Subcutaneous abdominal adipose tissue (tissue), 5 donors: ENCODE measurements around the gene ADSL.

ENCODE experiments used
- H3K27ac ChIP-seq: one replicate; pipeline ENCODE4 v1.7.0; 2013; ENCODE audit warnings: low read depth, mild to moderate bottlenecking, inconsistent platforms, low read length, moderate library complexity
- H3K27me3 ChIP-seq, 5 donors: one replicate each; pipeline ENCODE4 v1.7.0; 2013; ENCODE audit warnings: low read length in 5 of 5, inconsistent platforms in 1 of 5; ENCODE audit not compliant: control insufficient read depth in 5 of 5, insufficient read depth in 4 of 5
- H3K36me3 ChIP-seq, 5 donors: one replicate each; pipeline ENCODE4 v1.7.0; 2013; ENCODE audit warnings: low read length in 5 of 5; ENCODE audit not compliant: control insufficient read depth in 5 of 5, insufficient read depth in 5 of 5
- H3K4me1 ChIP-seq, 5 donors: one replicate each; pipeline ENCODE4 v1.7.0; 2013; ENCODE audit warnings: low read length in 5 of 5, mild to moderate bottlenecking in 3 of 5, moderate library complexity in 1 of 5; ENCODE audit not compliant: control insufficient read depth in 5 of 5, insufficient read depth in 5 of 5
- H3K4me3 ChIP-seq, 5 donors: one replicate each; pipeline ENCODE4 v1.7.0; 2013; ENCODE audit warnings: low read length in 5 of 5, low read depth in 1 of 5
- H3K9ac ChIP-seq, 5 donors: one replicate each; pipeline ENCODE4 v1.7.0; 2013; ENCODE audit warnings: low read length in 5 of 5, mild to moderate bottlenecking in 4 of 5, moderate library complexity in 3 of 5
- H3K9me3 ChIP-seq, 5 donors: one replicate each; pipeline ENCODE4 v1.7.0; 2013; ENCODE audit warnings: low read length in 5 of 5; ENCODE audit not compliant: control insufficient read depth in 5 of 5
- donor health status: healthy.
- donor health status: healthy.
- donor health status: healthy.
- donor health status: healthy.
- donor health status: healthy.

ADSL gene

DNA sequence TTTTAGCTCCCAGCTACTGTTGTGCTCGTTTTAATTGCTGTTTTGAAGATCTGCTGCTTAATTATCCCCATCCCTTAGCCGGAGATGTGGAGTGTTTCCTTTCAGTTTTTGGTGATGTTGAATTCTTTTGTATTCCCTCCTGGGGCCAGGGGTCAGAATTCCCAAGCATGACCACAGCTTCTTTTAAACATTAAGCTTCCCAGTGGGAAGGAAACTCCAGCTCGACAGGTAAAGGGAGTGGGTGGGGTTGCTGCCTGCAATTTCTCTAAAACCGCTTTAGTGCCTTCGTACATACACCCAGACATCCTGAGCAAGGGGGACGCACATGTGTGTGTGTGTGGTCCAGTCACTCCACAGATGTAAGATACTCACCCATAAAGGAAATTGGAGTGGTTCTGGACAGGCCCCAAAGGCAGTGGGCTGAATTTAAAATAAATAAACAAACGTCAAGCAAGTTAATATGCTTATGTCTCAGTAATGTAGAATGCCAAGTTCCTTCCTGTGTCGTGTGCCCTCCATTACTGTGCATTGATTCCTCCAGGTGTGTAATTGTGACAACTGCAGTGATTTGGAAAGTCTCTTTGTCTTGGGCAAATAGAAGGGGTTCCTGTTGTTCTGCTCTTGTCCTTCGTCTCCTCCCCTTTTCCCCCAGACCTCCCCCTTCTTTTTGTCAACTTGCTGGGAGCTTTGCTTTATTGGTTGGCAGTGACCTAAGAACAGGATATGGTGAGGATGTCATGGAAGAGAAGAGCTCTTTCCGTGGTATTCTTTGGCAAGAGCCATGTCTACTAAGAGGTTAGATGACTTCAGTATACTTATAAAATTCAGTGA lies 19.2 kb upstream of the ADSL start:
- H3K4me1 ChIP-seq: peaks cover 0 to 35% (median 3%) of the 10 kb centered on the region in 5 donors
- H3K4me3 ChIP-seq: no peak overlapping the region
- H3K9me3 ChIP-seq: no peaks in the 10 kb centered on the region
- peaks cover 12 to 39% (median 28%) of the 10 kb centered on the region in 5 donors for H3K36me3 ChIP-seq
- no peaks in the 10 kb centered on the region for H3K27me3 ChIP-seq
- H3K27ac ChIP-seq: no peak overlapping the region
- H3K9ac ChIP-seq: peak overlapping the region in 1 of 5 donors; percentile 24

DNA sequence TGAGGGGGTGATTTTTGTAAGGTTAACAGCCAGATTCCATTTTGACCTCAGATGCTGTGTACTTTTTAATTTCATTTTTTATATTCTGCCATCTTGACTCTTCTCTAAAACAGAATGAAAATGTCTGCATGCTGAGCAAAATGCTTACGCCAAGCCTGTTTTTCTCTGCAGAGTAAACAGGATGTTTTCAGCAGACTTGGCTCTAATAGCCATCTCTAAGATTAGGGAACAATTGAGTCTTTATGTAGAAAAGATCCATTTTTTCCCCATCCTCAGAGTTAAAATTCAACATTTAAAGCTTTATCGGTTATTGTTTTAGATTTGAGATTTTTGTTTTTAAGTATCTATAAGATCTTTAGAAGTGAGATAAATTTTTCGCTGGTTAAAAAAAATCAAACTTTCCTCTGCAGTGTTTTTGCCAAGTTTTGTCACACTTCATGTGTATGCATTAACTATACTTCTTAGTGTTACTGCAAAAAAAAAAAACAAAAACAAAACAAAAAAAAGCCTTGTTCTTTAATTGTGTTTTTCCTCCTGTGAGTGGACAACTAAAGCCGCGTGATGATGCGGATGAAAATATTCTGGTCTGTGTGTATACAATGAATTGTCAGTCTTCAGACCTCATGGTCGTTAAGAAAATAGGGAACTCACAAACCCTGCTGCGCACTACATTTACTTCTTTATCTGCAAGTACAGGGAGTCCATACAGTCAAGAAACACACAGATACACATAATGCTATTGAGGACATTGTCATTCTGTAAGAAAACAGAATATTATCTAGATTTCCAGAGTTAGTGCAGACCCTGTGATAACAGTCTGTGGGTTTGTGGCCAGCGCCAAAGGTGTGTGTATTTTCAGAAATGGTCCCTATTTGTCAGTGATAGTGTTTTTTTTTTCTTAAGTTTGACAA lies 17.5 kb upstream of the ADSL start:
- H3K27ac ChIP-seq: no peak overlapping the region
- peaks cover 6 to 33% (median 20%) of the 10 kb centered on the region in 5 donors for H3K36me3 ChIP-seq
- peaks cover 0 to 35% (median 3%) of the 10 kb centered on the region in 5 donors for H3K4me1 ChIP-seq
- no peaks in the 10 kb centered on the region for H3K9me3 ChIP-seq
- H3K9ac ChIP-seq: no peak overlapping the region
- no peak overlapping the region for H3K4me3 ChIP-seq
- H3K27me3 ChIP-seq: no peaks in the 10 kb centered on the region

DNA sequence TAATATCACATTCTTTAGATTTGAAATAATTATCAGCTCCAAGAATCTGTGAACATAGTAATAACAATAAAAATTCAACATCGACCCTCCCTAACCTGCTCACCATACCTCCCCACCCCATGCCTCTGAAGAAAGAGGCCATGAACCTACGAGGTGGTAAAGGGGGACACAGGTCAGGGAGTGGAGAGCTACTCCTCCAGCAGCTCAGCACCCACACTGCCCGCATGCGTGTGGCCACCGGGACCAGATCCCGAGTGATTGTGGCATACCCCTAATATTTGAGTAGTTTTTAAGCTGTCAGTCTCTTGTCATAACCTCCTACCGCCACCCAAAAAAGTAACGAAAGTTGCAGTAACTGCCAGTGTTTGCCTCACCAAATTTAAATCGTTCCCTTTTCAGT lies 16.8 kb upstream of the ADSL start:
- no peaks in the 10 kb centered on the region for H3K27me3 ChIP-seq
- H3K4me1 ChIP-seq: peaks cover 0 to 35% (median 3%) of the 10 kb centered on the region in 5 donors
- H3K9ac ChIP-seq: no peak overlapping the region
- no peaks in the 10 kb centered on the region for H3K9me3 ChIP-seq
- H3K4me3 ChIP-seq: no peak overlapping the region
- peaks cover 6 to 32% (median 20%) of the 10 kb centered on the region in 5 donors for H3K36me3 ChIP-seq
- H3K27ac ChIP-seq: no peak overlapping the region

DNA sequence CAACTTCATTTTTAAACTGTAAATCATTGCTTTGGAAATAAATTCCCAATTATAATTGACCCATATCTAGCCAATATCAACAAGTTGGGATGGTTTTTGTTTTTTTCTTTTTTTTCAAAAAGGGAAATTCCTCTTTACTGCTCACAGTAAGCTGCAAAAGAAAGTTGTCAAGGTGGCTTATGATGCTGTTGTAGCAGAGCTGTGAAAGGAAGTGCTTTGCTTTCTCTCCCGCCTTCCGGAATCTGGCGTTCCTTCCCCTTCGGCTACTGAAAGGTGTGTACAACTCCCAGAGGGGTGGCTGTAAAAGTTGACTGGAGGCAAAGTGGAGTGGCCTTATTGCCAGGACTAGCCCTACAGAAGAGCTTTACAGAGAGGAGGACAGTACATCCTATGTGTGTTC lies 16.2 kb upstream of the ADSL start:
- Histone ChIP-seq H3K27ac (no peak overlapping the region), H3K9me3 (no peaks in the 10 kb centered on the region), H3K36me3 (peaks cover 5 to 29% (median 18%) of the 10 kb centered on the region in 5 donors), H3K9ac (no peak overlapping the region), H3K27me3 (no peaks in the 10 kb centered on the region), H3K4me1 (peaks cover 0 to 35% (median 3%) of the 10 kb centered on the region in 5 donors), H3K4me3 (no peak overlapping the region)

DNA sequence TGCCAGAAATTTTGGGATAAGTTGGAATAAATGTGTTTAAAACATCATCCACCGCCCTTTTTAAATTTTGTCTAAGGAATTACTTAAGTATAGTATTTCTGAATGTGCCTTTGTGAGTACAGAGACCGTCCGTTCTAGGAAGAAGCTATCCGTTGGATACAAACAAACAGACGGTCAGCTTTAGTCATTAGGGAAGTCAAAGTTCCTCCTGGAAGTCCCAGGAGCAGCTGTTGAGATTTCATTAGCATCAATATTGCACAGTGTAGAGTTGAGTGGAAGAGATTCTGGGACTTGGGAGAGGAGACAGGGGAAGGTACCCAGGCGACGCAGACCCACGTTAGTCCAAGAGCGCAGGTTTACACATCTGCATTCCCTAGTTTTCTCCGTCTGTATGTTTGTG lies 15.7 kb upstream of the ADSL start:
- Histone ChIP-seq H3K27ac (no peak overlapping the region), H3K4me3 (no peak overlapping the region)

DNA sequence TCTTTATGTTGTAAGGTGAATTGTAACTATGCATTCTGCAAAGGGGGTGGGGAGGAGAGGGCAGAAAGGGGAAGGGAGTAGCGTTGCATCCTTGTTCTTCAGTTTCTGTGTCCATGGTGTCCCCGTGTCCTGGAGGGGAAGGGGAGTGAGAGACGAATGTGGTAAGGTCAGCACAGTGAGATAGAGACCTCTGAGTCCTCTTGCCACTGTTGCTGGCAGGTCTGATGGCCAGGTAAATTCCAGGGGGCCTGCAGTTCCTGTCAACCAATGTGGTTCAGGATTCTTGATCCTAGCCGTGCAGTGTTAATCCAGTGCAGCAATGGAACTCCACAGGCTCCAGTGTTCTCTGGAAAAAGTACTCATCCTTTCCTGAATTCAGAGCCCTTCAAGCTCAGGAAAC lies 14.6 kb upstream of the ADSL start:
- H3K4me3 ChIP-seq: no peak overlapping the region
- H3K27me3 ChIP-seq: no peaks in the 10 kb centered on the region
- H3K9ac ChIP-seq: no peak overlapping the region
- no peak overlapping the region for H3K27ac ChIP-seq
- no peaks in the 10 kb centered on the region for H3K9me3 ChIP-seq
- H3K36me3 ChIP-seq: peaks cover 3 to 22% (median 12%) of the 10 kb centered on the region in 5 donors
- H3K4me1 ChIP-seq: peaks cover 0 to 33% (median 3%) of the 10 kb centered on the region in 5 donors

More for the DNA sequence above, 15.7 kb upstream of the ADSL start:
- H3K9ac ChIP-seq: no peak overlapping the region
- H3K9me3 ChIP-seq: no peaks in the 10 kb centered on the region
- peaks cover 3 to 23% (median 13%) of the 10 kb centered on the region in 5 donors for H3K36me3 ChIP-seq
- no peaks in the 10 kb centered on the region for H3K27me3 ChIP-seq
- peaks cover 0 to 35% (median 3%) of the 10 kb centered on the region in 5 donors for H3K4me1 ChIP-seq

DNA sequence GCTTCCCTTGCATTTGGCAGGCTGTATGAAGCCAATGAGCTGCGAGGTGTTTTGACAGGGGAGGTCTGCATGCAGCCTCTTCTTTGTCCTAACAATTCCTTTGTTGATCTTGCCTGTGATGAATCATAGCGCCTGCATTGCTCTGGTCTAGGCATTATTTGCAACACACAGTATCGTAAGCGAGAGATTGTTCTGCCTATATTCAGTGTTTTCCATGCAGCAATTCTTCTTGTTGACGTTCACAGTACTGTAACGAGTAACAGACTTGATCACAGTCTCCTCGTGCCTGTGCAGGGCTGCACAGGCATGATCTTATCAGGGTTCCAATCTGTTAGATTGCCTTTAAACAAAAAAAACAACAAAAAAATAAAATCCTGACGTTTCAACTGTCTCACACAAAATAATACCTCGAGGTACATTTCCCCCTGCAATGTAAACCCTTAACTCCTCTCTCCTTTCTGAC lies 13.9 kb upstream of the ADSL start:
- Histone ChIP-seq H3K27me3 (no peaks in the 10 kb centered on the region), H3K4me3 (no peak overlapping the region), H3K27ac (no peak overlapping the region), H3K9me3 (no peaks in the 10 kb centered on the region), H3K9ac (no peak overlapping the region), H3K36me3 (peaks cover 2 to 17% (median 12%) of the 10 kb centered on the region in 5 donors), H3K4me1 (peaks cover 0 to 27% (median under 1%) of the 10 kb centered on the region in 5 donors)

DNA sequence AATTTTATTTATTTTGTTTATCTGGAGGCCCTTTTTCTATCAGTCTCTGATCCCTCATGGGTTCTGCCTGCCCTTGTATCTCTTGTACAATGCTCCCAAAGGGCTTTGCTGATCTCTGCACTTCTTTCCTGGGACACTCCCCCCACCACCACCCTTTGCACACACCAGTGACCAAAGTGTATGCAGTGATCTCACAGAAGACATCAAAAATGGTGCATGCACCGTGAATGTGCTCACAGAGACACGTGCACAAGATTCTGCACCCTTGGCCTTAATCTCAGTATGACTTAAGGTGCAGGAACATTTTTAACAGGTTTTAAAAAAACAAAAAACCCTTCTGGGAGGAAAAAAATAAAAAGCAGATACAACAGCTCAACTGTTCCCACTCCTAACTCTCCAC lies 12.2 kb upstream of the ADSL start:
- H3K27me3 ChIP-seq: no peaks in the 10 kb centered on the region
- H3K36me3 ChIP-seq: peaks cover 0 to 14% (median 12%) of the 10 kb centered on the region in 5 donors
- no peak overlapping the region for H3K27ac ChIP-seq
- H3K9ac ChIP-seq: no peak overlapping the region
- no peaks in the 10 kb centered on the region for H3K9me3 ChIP-seq
- no peak overlapping the region for H3K4me3 ChIP-seq
- H3K4me1 ChIP-seq: peaks cover 0 to 16% (median 0%) of the 10 kb centered on the region in 5 donors

DNA sequence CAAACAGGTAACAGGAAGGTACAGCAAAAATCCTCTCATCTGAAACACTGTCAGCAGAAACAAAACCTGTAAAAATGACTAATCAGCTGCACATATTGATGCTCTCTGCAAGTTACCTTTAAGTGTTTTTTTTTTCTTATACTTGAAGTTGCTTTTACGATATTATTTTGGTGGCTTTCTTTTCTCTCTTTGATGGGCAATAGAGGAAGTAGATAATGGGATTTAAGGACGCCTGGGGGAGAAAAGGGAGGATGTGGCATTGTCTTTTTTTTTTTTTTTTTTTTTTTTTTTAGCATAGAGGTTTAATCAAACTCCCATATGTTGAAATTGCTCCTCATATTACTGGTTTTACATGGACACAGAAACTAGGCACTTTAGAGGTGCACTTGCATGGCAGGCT lies 11.4 kb upstream of the ADSL start:
- Histone ChIP-seq H3K9ac (no peak overlapping the region), H3K9me3 (no peaks in the 10 kb centered on the region), H3K4me1 (peaks cover 0 to 11% (median 0%) of the 10 kb centered on the region in 5 donors), H3K36me3 (peaks cover 0 to 14% (median 12%) of the 10 kb centered on the region in 5 donors), H3K4me3 (no peak overlapping the region), H3K27me3 (no peaks in the 10 kb centered on the region), H3K27ac (no peak overlapping the region)
